MM.1S (cell line): ENCODE measurements around the gene DRD1.

Experiments
- EZH2 ChIP-seq: fragments of 300-600 bp; sonication (generic); optimal IDR thresholded peaks from 2 replicates; pipeline ENCODE3; 2017; ENCODE audit warnings: low read depth, mild to moderate bottlenecking, antibody characterized with exemption, low read length, mixed read lengths
- EZH2phosphoT487 ChIP-seq: fragments of 300-600 bp; sonication (generic); IDR thresholded peaks from 2 replicates; pipeline ENCODE4 v1.6.1; 2018; ENCODE audit warnings: antibody characterized with exemption, low read length
- TF ChIP-seq, protein P1 (sequence below): fragments of 300-600 bp; sonication (generic); IDR thresholded peaks from 2 replicates; pipeline ENCODE4 v1.5.1; 2016; ENCODE audit warnings: antibody characterized with exemption, low read length, mixed read lengths

DNA sequence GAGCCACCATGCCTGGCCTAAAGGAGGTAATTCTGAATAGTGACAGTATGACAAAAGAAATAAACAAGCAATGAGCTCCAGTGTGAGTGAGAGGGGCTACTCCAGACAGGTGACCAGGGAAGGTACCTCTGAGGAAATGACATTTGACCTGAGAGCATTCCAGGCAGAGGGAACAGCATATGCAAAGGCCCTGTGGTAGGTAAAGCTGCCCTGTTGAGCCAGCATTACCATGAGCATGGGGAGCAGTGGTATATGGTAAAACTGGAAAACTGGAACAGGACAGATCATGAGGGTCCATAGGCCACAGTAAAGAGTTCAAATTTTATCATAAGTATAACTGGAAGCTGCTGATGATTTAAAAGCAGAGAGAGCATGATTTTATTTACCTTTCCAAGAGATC lies 28.4 kb upstream of the DRD1 start:
- TF ChIP-seq, protein P1, sequence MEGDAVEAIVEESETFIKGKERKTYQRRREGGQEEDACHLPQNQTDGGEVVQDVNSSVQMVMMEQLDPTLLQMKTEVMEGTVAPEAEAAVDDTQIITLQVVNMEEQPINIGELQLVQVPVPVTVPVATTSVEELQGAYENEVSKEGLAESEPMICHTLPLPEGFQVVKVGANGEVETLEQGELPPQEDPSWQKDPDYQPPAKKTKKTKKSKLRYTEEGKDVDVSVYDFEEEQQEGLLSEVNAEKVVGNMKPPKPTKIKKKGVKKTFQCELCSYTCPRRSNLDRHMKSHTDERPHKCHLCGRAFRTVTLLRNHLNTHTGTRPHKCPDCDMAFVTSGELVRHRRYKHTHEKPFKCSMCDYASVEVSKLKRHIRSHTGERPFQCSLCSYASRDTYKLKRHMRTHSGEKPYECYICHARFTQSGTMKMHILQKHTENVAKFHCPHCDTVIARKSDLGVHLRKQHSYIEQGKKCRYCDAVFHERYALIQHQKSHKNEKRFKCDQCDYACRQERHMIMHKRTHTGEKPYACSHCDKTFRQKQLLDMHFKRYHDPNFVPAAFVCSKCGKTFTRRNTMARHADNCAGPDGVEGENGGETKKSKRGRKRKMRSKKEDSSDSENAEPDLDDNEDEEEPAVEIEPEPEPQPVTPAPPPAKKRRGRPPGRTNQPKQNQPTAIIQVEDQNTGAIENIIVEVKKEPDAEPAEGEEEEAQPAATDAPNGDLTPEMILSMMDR: no peak
- no peak for TF ChIP-seq EZH2phosphoT487
- TF ChIP-seq EZH2: no peak
